ENCODE measurements around the gene TRMT6.

- TF ChIP-seq CTCF (IDR thresholded peaks at IDR 0.05; ENCODE audit: borderline replicate concordance, extremely low read depth, low read length, poor library complexity, severe bottlenecking) (no peak), EZH2 (IDR thresholded peaks at IDR 0.05; ENCODE audit: borderline replicate concordance, low read depth, low read length, severe bottlenecking) (no peak)
Observed at GRCh38 chr20:5910186-5910585, 40.1 kb downstream of the TRMT6 start.
